DMS53 treated with DMSO at 0.1 percent for 48 hours (cell line): ENCODE data around the gene ECHDC1.

Experiments
- DNase-seq: peaks from one replicate; lab custom pipeline; 2025; ENCODE audit not compliant: unreplicated experiment; lab: John Stamatoyannopoulos, UW

The ECHDC1 gene

GRCh38 chr6:127290391-127291265 lies 52.8 kb downstream of the ECHDC1 start:
- no peak for DNase-seq

GRCh38 chr6:127289934-127290333 lies 53.5 kb downstream of the ECHDC1 start:
- no peak for DNase-seq

GRCh38 chr6:127288705-127289104 lies 54.7 kb downstream of the ECHDC1 start:
- no peak for DNase-seq

- no peak for DNase-seq
These were observed 61.2 kb downstream of the ECHDC1 start for GRCh38 chr6:127282184-127282583.

- DNase-seq: no peak
These were observed 63.6 kb downstream of the ECHDC1 start for GRCh38 chr6:127279815-127280214.

GRCh38 chr6:127277878-127278843 lies 65.2 kb downstream of the ECHDC1 start:
- DNase-seq: no peak

- no peak for DNase-seq
These were observed 67.1 kb downstream of the ECHDC1 start for GRCh38 chr6:127276331-127276730.

GRCh38 chr6:127273499-127273898 lies 69.9 kb downstream of the ECHDC1 start:
- DNase-seq: no peak

GRCh38 chr6:127272576-127272975 lies 70.8 kb downstream of the ECHDC1 start:
- DNase-seq: no peak

- no peak for DNase-seq
These were observed 75.5 kb downstream of the ECHDC1 start for GRCh38 chr6:127267646-127268625.

GRCh38 chr6:127266892-127267645 lies 76.3 kb downstream of the ECHDC1 start:
- peak; percentile 29 for DNase-seq

- peak; percentile 70 for DNase-seq
These were observed 77.1 kb downstream of the ECHDC1 start, which contains the start of gene RNF146 for GRCh38 chr6:127266178-127266891. RNF146 (plus strand) TSS chr6:127266864; CDS start chr6:127280339, 13,475 bp downstream.

- DNase-seq: no peak
These were observed 79.9 kb downstream of the ECHDC1 start for GRCh38 chr6:127263481-127263880.

GRCh38 chr6:127262896-127263295 lies 80.5 kb downstream of the ECHDC1 start:
- no peak for DNase-seq

- no peak for DNase-seq
These were observed 88.1 kb downstream of the ECHDC1 start for GRCh38 chr6:127255286-127255685.

- no peak for DNase-seq
These were observed 93.8 kb downstream of the ECHDC1 start for GRCh38 chr6:127249621-127250020.

GRCh38 chr6:127247114-127248096 lies 96.0 kb downstream of the ECHDC1 start:
- no peak for DNase-seq

- no peak for DNase-seq
These were observed 99.9 kb downstream of the ECHDC1 start for GRCh38 chr6:127243501-127243900.
